Lung (tissue), 12 donors: ENCODE measurements around the gene OPRL1. TPM values are rescaled to one million over a fixed set of nuclear protein-coding genes. Genes with fewer than 3 reads are reported as not detected.
"Not testable (repeated sequence)": the region's sequence is repeated elsewhere in the genome, so short reads cannot be mapped to it uniquely, and the experiment has no call there.

Experiments
- ATAC-seq: fragments of 200-7000 bp; cut with Tn5 transposase; one replicate; pipeline ENCODE4 v1.9.1; 2020; ENCODE audit warnings: moderate number of reproducible peaks; ENCODE audit not compliant: insufficient read depth, low FRiP score
- DNase-seq, 3 donors: peaks; one replicate each; pipeline ENCODE4 v3.0.0-alpha.2; 2013 to 2017
- H3K27ac ChIP-seq, 2 donors: one replicate each; pipeline ENCODE4 v1.5.1; 2013; ENCODE audit warnings: mild to moderate bottlenecking in 2 of 2, moderate library complexity in 2 of 2, control low read depth in 1 of 2, inconsistent platforms in 1 of 2, low read depth in 1 of 2, low read length in 1 of 2
- H3K27me3 ChIP-seq, 3 donors: one replicate each; pipeline ENCODE4 v1.5.1; 2013; ENCODE audit warnings: low read length in 2 of 3; ENCODE audit not compliant: control insufficient read depth in 3 of 3, insufficient read depth in 3 of 3
- H3K36me3 ChIP-seq, 4 donors: one replicate each; pipeline ENCODE4 v1.5.1; 2013; ENCODE audit warnings: low read length in 4 of 4, mild to moderate bottlenecking in 1 of 4, moderate library complexity in 1 of 4; ENCODE audit not compliant: control insufficient read depth in 4 of 4, insufficient read depth in 4 of 4
- H3K4me1 ChIP-seq, 5 donors: one replicate each; pipeline ENCODE4 v1.5.1; 2013; ENCODE audit warnings: low read length in 5 of 5, mild to moderate bottlenecking in 2 of 5, moderate library complexity in 1 of 5; ENCODE audit not compliant: control insufficient read depth in 5 of 5, insufficient read depth in 5 of 5
- H3K4me3 ChIP-seq: one replicate; pipeline ENCODE4 v1.5.1; 2013; ENCODE audit warnings: mild to moderate bottlenecking, control low read depth, moderate library complexity
- H3K9ac ChIP-seq, 2 donors: one replicate each; pipeline ENCODE4 v1.5.1; 2013; ENCODE audit warnings: low read length in 2 of 2, control low read depth in 1 of 2; ENCODE audit not compliant: insufficient read depth in 1 of 2
- H3K9me3 ChIP-seq, 4 donors: one replicate each; pipeline ENCODE4 v1.5.1; 2013; ENCODE audit warnings: low read length in 3 of 4, mild to moderate bottlenecking in 1 of 4, moderate library complexity in 1 of 4; ENCODE audit not compliant: control insufficient read depth in 4 of 4, insufficient read depth in 3 of 4
- CTCF ChIP-seq: IDR thresholded peaks from 2 replicates; pipeline ENCODE4 v1.5.1; 2012; ENCODE audit warnings: mild to moderate bottlenecking; ENCODE audit errors: control extremely low read depth, extremely low read depth
- WGBS, 2 donors: extraction: QIAGEN DNeasy Blood & Tissue Kit; methylation state at CpG; one replicate each; pipeline ENCODE4 v1.1.7; 2013; 5-methylcytosine and 5-hydroxymethylcytosine counted together
- polyA plus RNA-seq, 2 donors: library from polyadenylated mRNA; stranded (reverse); fragments of 200-250 nt; gene quantifications; one replicate each; pipeline ENCODE4 v1.2.1, GENCODE V29; 2013
- total RNA-seq, 2 donors: library from RNA; depleted of rRNA in 1 of 2; stranded (reverse); fragments of >200 nt in 1 of 2; gene quantifications; one replicate each; pipeline ENCODE4 v1.2.1, GENCODE V29; 2014 to 2021
- donor health status: control.
- donor health status: control.
- donor health status: Bipolar disorder and iron deficiency.
- donor health status: healthy.
- donor health status: DM: yes; HTN: yes; CAD: no.

Gene OPRL1
- total and polyA plus RNA-seq, 4 donors = 0.45 to 3.1 (median 2.1) TPM

DNA sequence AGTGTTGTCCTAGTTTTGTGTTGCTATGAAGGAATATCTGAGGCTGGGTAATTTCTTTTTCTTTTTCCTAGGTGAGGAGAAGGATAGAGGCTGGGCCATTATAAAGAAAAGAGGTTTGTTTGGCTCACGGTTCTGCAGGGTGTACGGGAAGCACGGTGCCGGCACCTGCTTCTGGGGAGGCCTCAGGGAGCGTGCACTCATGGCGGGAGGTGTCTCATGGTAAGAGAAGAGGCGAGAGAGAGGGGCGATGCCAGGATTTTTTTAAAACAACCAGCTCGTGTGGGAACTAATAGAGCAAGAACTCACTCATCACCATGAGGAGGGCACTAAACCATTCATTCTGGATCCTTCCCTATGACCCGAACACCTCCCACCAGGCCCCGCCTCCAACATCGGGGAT is 41.7 kb downstream of the OPRL1 start:
- H3K9ac ChIP-seq = no peak overlapping the region
- no peak for TF ChIP-seq CTCF
- H3K4me1 ChIP-seq = peaks cover 0 to 5% (median 0%) of the 10 kb centered on the region in 5 donors
- ATAC-seq (no peak), DNase-seq (no peak)
- no peak overlapping the region for H3K4me3 ChIP-seq
- whole genome bisulfite sequencing, 2 donors = 87 to 93% methylated on average over 12 of the region's 12 CpGs
- H3K36me3 ChIP-seq = no peaks in the 10 kb centered on the region
- H3K27ac ChIP-seq = no peak overlapping the region
- no peaks in the 10 kb centered on the region for H3K27me3 ChIP-seq
- no peaks in the 10 kb centered on the region for H3K9me3 ChIP-seq

DNA sequence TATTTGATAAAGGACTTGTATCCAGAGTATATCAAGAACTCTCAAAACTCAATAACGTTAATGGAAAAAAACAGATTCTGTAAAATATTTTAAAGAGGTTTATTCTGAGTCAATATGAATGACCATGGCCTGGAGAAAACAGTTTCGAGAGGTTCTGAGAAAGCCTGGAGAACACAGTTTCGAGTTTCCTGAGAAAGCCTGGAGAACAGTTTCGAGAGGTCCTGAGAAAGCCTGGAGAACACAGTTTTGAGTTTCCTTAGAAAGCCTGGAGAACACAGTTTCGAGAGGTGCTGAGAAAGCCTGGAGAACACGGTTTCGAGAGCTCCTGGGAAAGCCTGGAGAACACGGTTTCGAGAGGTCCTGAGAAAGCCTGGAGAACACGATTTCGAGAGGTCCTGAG is 43.0 kb downstream of the OPRL1 start:
- not testable (repeated sequence) for H3K4me3 ChIP-seq, H3K9ac ChIP-seq, H3K9me3 ChIP-seq, DNase-seq, H3K27ac ChIP-seq, ATAC-seq, H3K36me3 ChIP-seq, H3K4me1 ChIP-seq, H3K27me3 ChIP-seq
- WGBS, 2 donors = 63 to 78% methylated on average over 11 of the region's 11 CpGs

- H3K27ac ChIP-seq, H3K9me3 ChIP-seq, H3K4me1 ChIP-seq, ATAC-seq, H3K36me3 ChIP-seq, H3K9ac ChIP-seq, H3K27me3 ChIP-seq, H3K4me3 ChIP-seq, DNase-seq: not testable (repeated sequence)
- WGBS, 2 donors = 75 to 90% methylated on average over 11 of the region's 11 CpGs
Observed at GRCh38 chr20:64123517-64123916, 43.6 kb downstream of the OPRL1 start.

GRCh38 chr20:64129146-64129782 is 49.4 kb downstream of the OPRL1 start:
- H3K27me3 ChIP-seq = no peaks in the 10 kb centered on the region
- no peak overlapping the region for H3K27ac ChIP-seq
- no peak for TF ChIP-seq CTCF
- WGBS, 2 donors = 82 to 92% methylated on average over 11 of the region's 11 CpGs
- no peaks in the 10 kb centered on the region for H3K36me3 ChIP-seq
- DNase-seq (no peak), ATAC-seq (no peak)
- no peak overlapping the region for H3K9ac ChIP-seq
- no peak overlapping the region for H3K4me3 ChIP-seq
- no peaks in the 10 kb centered on the region for H3K4me1 ChIP-seq
- H3K9me3 ChIP-seq = peaks cover 0 to 3% (median 0%) of the 10 kb centered on the region in 4 donors
